GM18870 (cell line): ENCODE data around the gene BTBD3.

Experiments
- ATAC-seq: cut with Tn5 transposase; IDR thresholded peaks from one replicate; pipeline ENCODE4 v1.9.1; 2021; ENCODE audit warnings: moderate library complexity; ENCODE audit not compliant: unreplicated experiment

BTBD3 gene

GRCh38 chr20:11965602-11966001 is 47.9 kb downstream of the BTBD3 start:
- ATAC-seq: no peak

GRCh38 chr20:11966186-11966585 is 48.5 kb downstream of the BTBD3 start:
- no peak for ATAC-seq

- no peak for ATAC-seq
Observed at GRCh38 chr20:11970243-11970836, 52.6 kb downstream of the BTBD3 start.

GRCh38 chr20:11972478-11972877 is 54.8 kb downstream of the BTBD3 start:
- ATAC-seq: no peak
